HepG2 (cell line): ENCODE data around the gene AARS2. TPM values are rescaled to one million over a fixed set of nuclear protein-coding genes. Genes with fewer than 3 reads are reported as not detected.

Experiments
- GATAD1 ChIP-seq: IDR thresholded peaks from 2 replicates; pipeline ENCODE4 v1.6.1; 2016; ENCODE audit warnings: missing genetic modification reagents, missing compliant biosample characterization
- IRF2 ChIP-seq: IDR thresholded peaks from 2 replicates; pipeline ENCODE4 v1.6.1; 2018; ENCODE audit warnings: missing genetic modification reagents, missing compliant biosample characterization
- NFE2 ChIP-seq: sonication (generic); formaldehyde crosslinking; IDR thresholded peaks from 2 replicates; pipeline ENCODE4 v1.4.0; 2020; ENCODE audit warnings: missing genetic modification reagents
- NFKB2 ChIP-seq: sonication (generic); formaldehyde crosslinking; IDR thresholded peaks from 2 replicates; pipeline ENCODE4 v1.4.0; 2020; ENCODE audit warnings: missing genetic modification reagents, borderline replicate concordance
- NFYC ChIP-seq: IDR thresholded peaks from 2 replicates; pipeline ENCODE4 v1.6.1; 2016; ENCODE audit warnings: missing genetic modification reagents, missing compliant biosample characterization
- NKX3-1 ChIP-seq: sonication (generic); formaldehyde crosslinking; IDR thresholded peaks from 2 replicates; pipeline ENCODE4 v1.5.0; 2020; ENCODE audit warnings: missing genetic modification reagents
- SCMH1 ChIP-seq: sonication (generic); formaldehyde crosslinking; IDR thresholded peaks from 2 replicates; pipeline ENCODE4 v1.9.0; 2021; ENCODE audit warnings: missing genetic modification reagents, mild to moderate bottlenecking, borderline replicate concordance
- ZFY ChIP-seq: sonication (generic); formaldehyde crosslinking; IDR thresholded peaks from 2 replicates; pipeline ENCODE4 v1.4.0; 2020; ENCODE audit warnings: missing genetic modification reagents
- ZNF431 ChIP-seq: sonication (generic); formaldehyde crosslinking; IDR thresholded peaks from 2 replicates; pipeline ENCODE4 v1.9.0; 2022; ENCODE audit warnings: missing genetic modification reagents, low read depth, mild to moderate bottlenecking, borderline replicate concordance
- ZNF660 ChIP-seq: sonication (generic); formaldehyde crosslinking; IDR thresholded peaks from 2 replicates; pipeline ENCODE4 v1.5.1; 2020; ENCODE audit warnings: mild to moderate bottlenecking, low read depth, missing genetic modification reagents, borderline replicate concordance
- polyA plus RNA-seq, 8 experiments: library from polyadenylated mRNA; depleted of rRNA in 3 of 8; stranded (reverse) in 7 of 8; unstranded in 1 of 8; fragments of >200 nt; fragmentation: Illumina TruSeq in 4 of 8; extraction: Trizol in 4 of 8; gene quantifications; 2 replicates each; pipeline versions ENCODE4 v1.2.1 to v1.2.3, GENCODE V29; 2011 to 2016; ENCODE audit warnings: low read depth in 4 of 8, missing spikeins in 1 of 8, mixed read lengths in 1 of 8; ENCODE audit not compliant: insufficient read depth in 1 of 8
- total RNA-seq, 5 experiments: library from RNA; depleted of rRNA; stranded (reverse); fragments of >200 nt; fragmentation: Illumina TruSeq; extraction: Trizol; gene quantifications; 2 replicates each; pipeline ENCODE4 v1.2.3, GENCODE V29; 2016; ENCODE audit warnings: low read depth in 1 of 5
- TF ChIP-seq, protein P1 (sequence below): sonication (generic); formaldehyde crosslinking; IDR thresholded peaks from 2 replicates; pipeline ENCODE4 v1.8.1; 2023; ENCODE audit warnings: mild to moderate bottlenecking, inconsistent platforms, moderate library complexity, missing genetic modification reagents, borderline replicate concordance
- TF ChIP-seq, protein P2 (sequence below): sonication (generic); formaldehyde crosslinking; IDR thresholded peaks from 2 replicates; pipeline ENCODE4 v1.8.0; 2022; ENCODE audit warnings: missing genetic modification reagents, mild to moderate bottlenecking, borderline replicate concordance
- TF ChIP-seq, protein P3 (sequence below): sonication (generic); formaldehyde crosslinking; IDR thresholded peaks from 2 replicates; pipeline ENCODE4 v1.5.0; 2020; ENCODE audit warnings: mild to moderate bottlenecking, missing genetic modification reagents, borderline replicate concordance
- TF ChIP-seq, protein P4 (sequence below), 2 experiments: IDR thresholded peaks; 2 replicates each; pipeline ENCODE4 v1.6.1; 2011 to 2012; ENCODE audit warnings: low read length in 2 of 2, borderline replicate concordance in 1 of 2, low read depth in 1 of 2, mild to moderate bottlenecking in 1 of 2, moderate library complexity in 1 of 2
- TF ChIP-seq, protein P5 (sequence below): sonication (generic); formaldehyde crosslinking; IDR thresholded peaks from 2 replicates; pipeline ENCODE4 v1.5.0; 2020; ENCODE audit warnings: mild to moderate bottlenecking, missing genetic modification reagents, borderline replicate concordance

The AARS2 gene
- total and polyA plus RNA-seq, 2 of the 13 experiments (the other 11 are each of a cell fraction or from before 2014, with no cell fraction given), result 7.5 to 24.1 TPM

DNA sequence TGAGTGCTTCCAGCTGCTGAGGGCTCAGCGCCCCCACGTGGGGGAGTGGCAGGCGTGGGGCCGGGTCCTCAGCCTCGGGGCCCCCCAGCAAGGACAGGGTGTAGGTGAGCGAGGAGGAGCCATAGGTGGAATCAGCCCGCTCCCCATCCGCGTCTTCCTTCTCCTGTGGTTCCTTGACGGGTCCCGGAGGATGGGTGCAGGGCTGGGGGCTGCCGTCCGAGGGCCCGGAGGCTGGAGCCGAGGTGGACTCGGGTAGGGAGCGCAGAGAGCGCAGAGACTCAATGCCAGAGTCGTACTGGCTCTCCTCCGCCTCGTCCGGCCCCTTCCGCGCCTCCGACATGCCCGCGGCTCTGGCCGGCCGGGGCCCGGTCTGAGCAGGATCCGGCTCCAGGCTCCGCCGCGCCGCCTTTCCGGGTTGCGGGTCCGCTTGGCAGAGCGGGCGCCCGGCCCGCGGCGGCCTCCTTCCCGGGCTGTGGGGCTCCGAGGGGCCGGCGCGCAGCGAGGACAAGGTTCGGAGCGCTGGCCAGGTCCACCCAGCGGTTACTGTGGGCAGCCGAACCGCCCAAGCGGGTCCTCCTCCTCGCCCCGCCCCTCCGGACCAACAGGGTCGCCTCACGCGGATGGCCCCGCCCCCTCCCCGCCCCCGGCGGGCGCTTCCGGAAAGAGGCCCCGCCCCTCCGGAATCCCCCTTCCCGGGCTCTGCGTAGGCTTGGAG, 48.0 kb downstream of the AARS2 start, which contains the start of gene NFKBIE (continued):
- TF ChIP-seq, protein P1, sequence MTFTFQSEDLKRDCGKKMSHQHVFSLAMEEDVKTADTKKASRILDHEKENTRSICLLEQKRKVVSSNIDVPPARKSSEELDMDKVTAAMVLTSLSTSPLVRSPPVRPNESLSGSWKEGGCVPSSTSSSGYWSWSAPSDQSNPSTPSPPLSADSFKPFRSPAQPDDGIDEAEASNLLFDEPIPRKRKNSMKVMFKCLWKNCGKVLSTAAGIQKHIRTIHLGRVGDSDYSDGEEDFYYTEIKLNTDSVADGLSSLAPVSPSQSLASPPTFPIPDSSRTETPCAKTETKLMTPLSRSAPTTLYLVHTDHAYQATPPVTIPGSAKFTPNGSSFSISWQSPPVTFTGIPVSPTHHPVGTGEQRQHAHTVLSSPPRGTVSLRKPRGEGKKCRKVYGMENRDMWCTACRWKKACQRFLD (CRISPR knock-in tag), result no peak
- TF ChIP-seq NKX3-1 (CRISPR knock-in tag) (no peak; the same call in 1 of the 2 replicates), NFYC (0 out of 2 replicates have a peak, but pooled peaks have one; percentile 4), ZNF431 (CRISPR knock-in tag) (no peak; the same call in 1 of the 2 replicates), ZFY (CRISPR knock-in tag) (peak; percentile 90), ZNF660 (no peak), NFKB2 (peak; percentile 81; the same call in 1 of the 2 replicates), SCMH1 (no peak), IRF2 (CRISPR knock-in tag) (no peak; the same call in 1 of the 2 replicates), GATAD1 (CRISPR knock-in tag) (0 out of 2 replicates have a peak, but pooled peaks have one; percentile 14), NFE2 (no peak)
- TF ChIP-seq, protein P2, sequence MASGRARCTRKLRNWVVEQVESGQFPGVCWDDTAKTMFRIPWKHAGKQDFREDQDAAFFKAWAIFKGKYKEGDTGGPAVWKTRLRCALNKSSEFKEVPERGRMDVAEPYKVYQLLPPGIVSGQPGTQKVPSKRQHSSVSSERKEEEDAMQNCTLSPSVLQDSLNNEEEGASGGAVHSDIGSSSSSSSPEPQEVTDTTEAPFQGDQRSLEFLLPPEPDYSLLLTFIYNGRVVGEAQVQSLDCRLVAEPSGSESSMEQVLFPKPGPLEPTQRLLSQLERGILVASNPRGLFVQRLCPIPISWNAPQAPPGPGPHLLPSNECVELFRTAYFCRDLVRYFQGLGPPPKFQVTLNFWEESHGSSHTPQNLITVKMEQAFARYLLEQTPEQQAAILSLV, result no peak
- TF ChIP-seq, protein P3, sequence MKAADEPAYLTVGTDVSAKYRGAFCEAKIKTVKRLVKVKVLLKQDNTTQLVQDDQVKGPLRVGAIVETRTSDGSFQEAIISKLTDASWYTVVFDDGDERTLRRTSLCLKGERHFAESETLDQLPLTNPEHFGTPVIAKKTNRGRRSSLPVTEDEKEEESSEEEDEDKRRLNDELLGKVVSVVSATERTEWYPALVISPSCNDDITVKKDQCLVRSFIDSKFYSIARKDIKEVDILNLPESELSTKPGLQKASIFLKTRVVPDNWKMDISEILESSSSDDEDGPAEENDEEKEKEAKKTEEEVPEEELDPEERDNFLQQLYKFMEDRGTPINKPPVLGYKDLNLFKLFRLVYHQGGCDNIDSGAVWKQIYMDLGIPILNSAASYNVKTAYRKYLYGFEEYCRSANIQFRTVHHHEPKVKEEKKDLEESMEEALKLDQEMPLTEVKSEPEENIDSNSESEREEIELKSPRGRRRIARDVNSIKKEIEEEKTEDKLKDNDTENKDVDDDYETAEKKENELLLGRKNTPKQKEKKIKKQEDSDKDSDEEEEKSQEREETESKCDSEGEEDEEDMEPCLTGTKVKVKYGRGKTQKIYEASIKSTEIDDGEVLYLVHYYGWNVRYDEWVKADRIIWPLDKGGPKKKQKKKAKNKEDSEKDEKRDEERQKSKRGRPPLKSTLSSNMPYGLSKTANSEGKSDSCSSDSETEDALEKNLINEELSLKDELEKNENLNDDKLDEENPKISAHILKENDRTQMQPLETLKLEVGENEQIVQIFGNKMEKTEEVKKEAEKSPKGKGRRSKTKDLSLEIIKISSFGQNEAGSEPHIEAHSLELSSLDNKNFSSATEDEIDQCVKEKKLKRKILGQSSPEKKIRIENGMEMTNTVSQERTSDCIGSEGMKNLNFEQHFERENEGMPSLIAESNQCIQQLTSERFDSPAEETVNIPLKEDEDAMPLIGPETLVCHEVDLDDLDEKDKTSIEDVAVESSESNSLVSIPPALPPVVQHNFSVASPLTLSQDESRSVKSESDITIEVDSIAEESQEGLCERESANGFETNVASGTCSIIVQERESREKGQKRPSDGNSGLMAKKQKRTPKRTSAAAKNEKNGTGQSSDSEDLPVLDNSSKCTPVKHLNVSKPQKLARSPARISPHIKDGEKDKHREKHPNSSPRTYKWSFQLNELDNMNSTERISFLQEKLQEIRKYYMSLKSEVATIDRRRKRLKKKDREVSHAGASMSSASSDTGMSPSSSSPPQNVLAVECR (CRISPR knock-in tag), result peak; percentile 70; the same call in 1 of the 2 replicates
- TF ChIP-seq, protein P4, sequence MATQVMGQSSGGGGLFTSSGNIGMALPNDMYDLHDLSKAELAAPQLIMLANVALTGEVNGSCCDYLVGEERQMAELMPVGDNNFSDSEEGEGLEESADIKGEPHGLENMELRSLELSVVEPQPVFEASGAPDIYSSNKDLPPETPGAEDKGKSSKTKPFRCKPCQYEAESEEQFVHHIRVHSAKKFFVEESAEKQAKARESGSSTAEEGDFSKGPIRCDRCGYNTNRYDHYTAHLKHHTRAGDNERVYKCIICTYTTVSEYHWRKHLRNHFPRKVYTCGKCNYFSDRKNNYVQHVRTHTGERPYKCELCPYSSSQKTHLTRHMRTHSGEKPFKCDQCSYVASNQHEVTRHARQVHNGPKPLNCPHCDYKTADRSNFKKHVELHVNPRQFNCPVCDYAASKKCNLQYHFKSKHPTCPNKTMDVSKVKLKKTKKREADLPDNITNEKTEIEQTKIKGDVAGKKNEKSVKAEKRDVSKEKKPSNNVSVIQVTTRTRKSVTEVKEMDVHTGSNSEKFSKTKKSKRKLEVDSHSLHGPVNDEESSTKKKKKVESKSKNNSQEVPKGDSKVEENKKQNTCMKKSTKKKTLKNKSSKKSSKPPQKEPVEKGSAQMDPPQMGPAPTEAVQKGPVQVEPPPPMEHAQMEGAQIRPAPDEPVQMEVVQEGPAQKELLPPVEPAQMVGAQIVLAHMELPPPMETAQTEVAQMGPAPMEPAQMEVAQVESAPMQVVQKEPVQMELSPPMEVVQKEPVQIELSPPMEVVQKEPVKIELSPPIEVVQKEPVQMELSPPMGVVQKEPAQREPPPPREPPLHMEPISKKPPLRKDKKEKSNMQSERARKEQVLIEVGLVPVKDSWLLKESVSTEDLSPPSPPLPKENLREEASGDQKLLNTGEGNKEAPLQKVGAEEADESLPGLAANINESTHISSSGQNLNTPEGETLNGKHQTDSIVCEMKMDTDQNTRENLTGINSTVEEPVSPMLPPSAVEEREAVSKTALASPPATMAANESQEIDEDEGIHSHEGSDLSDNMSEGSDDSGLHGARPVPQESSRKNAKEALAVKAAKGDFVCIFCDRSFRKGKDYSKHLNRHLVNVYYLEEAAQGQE (IDR thresholded peaks at IDR 0.05; ENCODE audit: borderline replicate concordance in 1 of 2, low read depth in 1 of 2, low read length in 2 of 2), result peak in 1 of 2 experiments; percentile 50; a peak in 2 of 4 replicates
- TF ChIP-seq, protein P5, sequence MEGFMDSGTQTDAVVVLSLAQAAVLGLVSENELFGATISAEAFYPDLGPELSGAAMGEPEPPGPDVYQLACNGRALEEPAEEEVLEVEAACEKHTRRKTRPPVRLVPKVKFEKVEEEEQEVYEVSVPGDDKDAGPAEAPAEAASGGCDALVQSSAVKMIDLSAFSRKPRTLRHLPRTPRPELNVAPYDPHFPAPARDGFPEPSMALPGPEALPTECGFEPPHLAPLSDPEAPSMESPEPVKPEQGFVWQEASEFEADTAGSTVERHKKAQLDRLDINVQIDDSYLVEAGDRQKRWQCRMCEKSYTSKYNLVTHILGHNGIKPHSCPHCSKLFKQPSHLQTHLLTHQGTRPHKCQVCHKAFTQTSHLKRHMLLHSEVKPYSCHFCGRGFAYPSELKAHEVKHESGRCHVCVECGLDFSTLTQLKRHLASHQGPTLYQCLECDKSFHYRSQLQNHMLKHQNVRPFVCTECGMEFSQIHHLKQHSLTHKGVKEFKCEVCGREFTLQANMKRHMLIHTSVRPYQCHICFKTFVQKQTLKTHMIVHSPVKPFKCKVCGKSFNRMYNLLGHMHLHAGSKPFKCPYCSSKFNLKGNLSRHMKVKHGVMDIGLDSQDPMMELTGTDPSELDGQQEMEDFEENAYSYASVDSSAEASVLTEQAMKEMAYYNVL (CRISPR knock-in tag), result peak; percentile 28; the same call in 1 of the 2 replicates
